Measurements from ENCODE around the gene DNAJA4. TPM values are rescaled to one million over a fixed set of nuclear protein-coding genes. Genes with fewer than 3 reads are reported as not detected.

DNAJA4 gene
- total and polyA plus RNA-seq, 2 of the 13 experiments (the other 11 are each of a cell fraction or from before 2014, with no cell fraction given) = not detected

GRCh38 chr15:78315686-78316282 is 51.4 kb downstream of the DNAJA4 start:
- H3K27ac ChIP-seq (ENCODE audit: extremely low read length, insufficient read depth, low read length) = no peak overlapping the region
- no TSS peak for BruUV-seq (replicated peaks)
- FAIRE-seq = no peak
- H3K4me3 ChIP-seq (replicated peaks in 1 of 3; ENCODE audit: insufficient read depth in 1 of 3, low read depth in 2 of 3, low read length in 3 of 3) = no peak overlapping the region
- H3K36me3 ChIP-seq (replicated peaks in 1 of 2; ENCODE audit: control insufficient read depth in 1 of 2, insufficient read depth in 2 of 2, low read length in 2 of 2) = no peaks in the 10 kb centered on the region
- peaks cover 2 to 46% of the 10 kb centered on the region in 2 experiments; a peak in 4 of 5 replicates for H3K27me3 ChIP-seq (ENCODE audit: control insufficient read depth in 1 of 2, insufficient read depth in 2 of 2, low read length in 2 of 2)
- in situ Hi-C loops (cut with HindIII; ENCODE audit: extremely low pct_ligation_motif_present, low pct_unique_long_range_greater_than_20kb) (no loop called here), intact Hi-C loops (cut with micrococcal nuclease; ENCODE audit: unreplicated experiment) (no loop called here)
- POLR2A ChIA-PET = no interaction called here
- no peaks in the 10 kb centered on the region for H3K4me1 ChIP-seq (ENCODE audit: insufficient read depth, low read length)
- H2AFZ ChIP-seq (ENCODE audit: low read length) = no peak overlapping the region
- H3K4me2 ChIP-seq (ENCODE audit: low read depth, low read length) = no peak overlapping the region
- peak; percentile 87 for ATAC-seq
- no peaks in the 10 kb centered on the region for H3K9me3 ChIP-seq (ENCODE audit: low read length)
- H3K79me2 ChIP-seq (ENCODE audit: insufficient read depth, low read length) = no peaks in the 10 kb centered on the region
- H4K20me1 ChIP-seq (ENCODE audit: insufficient read depth, low read length) = no peaks in the 10 kb centered on the region
- CTCF ChIA-PET (ENCODE audit: low intra/inter-chr PET ratio, low total read pairs) = interaction anchor here (0.9 kb wide), 1 partner anchor 167 kb away, joined by 3 read pairs; no protein-coding TSS in a partner anchor
- no peak overlapping the region for H3K9ac ChIP-seq (ENCODE audit: insufficient read depth, low read depth, low read length)
- 15% methylated on average over 4 of the region's 7 CpGs for WGBS (ENCODE audit: low lambda C conversion rate)
- peak; percentile 47 for DNase-seq (ENCODE audit: low spot score)
- TF ChIP-seq MAZ (IDR thresholded peaks at IDR 0.05; ENCODE audit: borderline replicate concordance, low read depth, low read length) (no peak), MAZ (CRISPR knock-in tag; IDR thresholded peaks at IDR 0.05; ENCODE audit: low read depth) (no peak), DMTF1 (CRISPR knock-in tag; IDR thresholded peaks at IDR 0.05) (no peak), KDM3A (CRISPR knock-in tag; IDR thresholded peaks at IDR 0.05; ENCODE audit: low read depth) (no peak), SMC3 (IDR thresholded peaks at IDR 0.05; ENCODE audit: low read length) (peak; percentile 26; the same call in 1 of the 2 replicates), ZBTB25 (CRISPR knock-in tag; IDR thresholded peaks at IDR 0.05) (no peak), FUBP1 (CRISPR knock-in tag; IDR thresholded peaks at IDR 0.05; ENCODE audit: borderline replicate concordance) (no peak), ELK4 (CRISPR knock-in tag; IDR thresholded peaks at IDR 0.05; ENCODE audit: borderline replicate concordance) (no peak), ZMYM2 (CRISPR knock-in tag; IDR thresholded peaks at IDR 0.05) (no peak), CTCF (CRISPR knock-in tag; IDR thresholded peaks at IDR 0.05) (peak; percentile 73), ETV5 (CRISPR knock-in tag; IDR thresholded peaks at IDR 0.05; ENCODE audit: borderline replicate concordance) (no peak), UBTF (CRISPR knock-in tag; IDR thresholded peaks at IDR 0.05) (no peak)

All from HepG2 (cell line).